GM19467 (cell line): Measurements from ENCODE around the gene C11orf21.

Experiments used
- ATAC-seq: cut with Tn5 transposase; IDR thresholded peaks from one replicate; pipeline ENCODE4 v1.9.1; 2021; ENCODE audit warnings: mild to moderate bottlenecking, moderate library complexity; ENCODE audit not compliant: unreplicated experiment

Gene C11orf21

DNA sequence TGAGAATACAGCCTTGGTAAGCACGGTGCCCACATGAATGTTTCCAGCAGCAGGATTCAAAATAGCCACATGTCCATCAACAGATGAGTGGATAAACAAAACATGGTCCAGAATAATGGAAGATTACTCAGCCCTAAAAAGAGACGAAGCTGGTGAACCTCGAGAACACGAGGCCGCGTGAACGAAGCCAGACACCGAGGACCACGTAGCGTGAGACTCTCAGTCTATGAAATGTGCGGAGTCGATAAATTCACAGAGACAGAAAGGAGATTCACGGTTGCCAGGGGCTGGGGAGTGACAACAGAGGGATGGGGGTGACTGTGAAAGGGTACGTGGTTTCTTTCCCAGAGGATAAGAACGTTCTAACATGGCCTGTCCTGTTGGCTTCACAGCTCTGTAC is 28.4 kb downstream of the C11orf21 start:
- no peak for ATAC-seq

DNA sequence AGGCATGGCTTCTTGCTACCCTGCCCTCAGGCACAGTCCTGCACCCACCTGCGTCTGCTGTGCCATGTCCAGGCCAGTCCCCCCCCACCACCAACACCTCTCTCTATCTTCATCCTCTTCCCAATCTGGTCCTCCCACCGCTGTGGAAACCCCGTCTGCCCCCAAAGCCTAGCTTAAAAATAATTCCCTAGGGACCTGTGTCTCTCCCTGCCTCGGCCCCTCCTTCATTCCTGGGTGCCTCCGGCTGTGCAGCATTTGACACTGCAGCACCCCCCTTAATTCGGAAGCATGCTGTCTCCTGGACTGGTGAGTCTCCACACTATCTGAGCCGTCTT is 28.8 kb downstream of the C11orf21 start:
- ATAC-seq, result no peak

DNA sequence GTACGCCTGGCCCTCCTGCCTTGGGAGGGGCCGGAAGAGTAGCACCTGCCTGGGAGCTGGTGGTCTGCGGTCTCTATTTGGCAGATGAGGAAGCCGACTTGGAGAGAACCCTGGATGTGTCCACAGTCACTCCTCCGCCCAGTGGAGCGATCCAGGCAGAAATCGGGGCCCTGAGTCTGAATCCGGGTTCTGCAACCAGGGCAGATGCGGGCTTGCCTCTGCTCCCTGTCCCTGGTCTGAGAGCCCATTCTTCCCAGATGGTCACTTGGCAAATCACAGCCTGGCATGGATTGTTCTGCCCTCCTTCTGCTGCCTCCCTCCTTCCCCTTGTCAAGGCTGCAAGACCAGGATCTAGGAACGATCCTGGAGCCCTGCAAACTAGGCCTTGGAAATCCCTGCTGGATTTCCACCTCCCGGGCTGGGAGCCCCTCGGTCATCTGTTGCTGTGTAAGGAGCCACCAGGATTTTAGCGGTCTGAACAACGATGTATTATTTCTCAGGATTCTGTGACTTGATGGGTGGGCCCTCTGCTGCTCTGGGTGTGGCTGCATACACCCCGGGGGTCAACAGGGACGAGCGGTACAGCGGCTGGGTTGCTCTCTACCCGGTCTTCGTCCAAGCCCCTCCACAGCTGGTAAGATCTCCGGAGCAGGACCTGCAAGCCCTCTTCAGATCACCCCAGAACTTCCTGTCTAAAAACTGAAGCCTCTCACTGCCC is 29.3 kb downstream of the C11orf21 start:
- no peak for ATAC-seq

DNA sequence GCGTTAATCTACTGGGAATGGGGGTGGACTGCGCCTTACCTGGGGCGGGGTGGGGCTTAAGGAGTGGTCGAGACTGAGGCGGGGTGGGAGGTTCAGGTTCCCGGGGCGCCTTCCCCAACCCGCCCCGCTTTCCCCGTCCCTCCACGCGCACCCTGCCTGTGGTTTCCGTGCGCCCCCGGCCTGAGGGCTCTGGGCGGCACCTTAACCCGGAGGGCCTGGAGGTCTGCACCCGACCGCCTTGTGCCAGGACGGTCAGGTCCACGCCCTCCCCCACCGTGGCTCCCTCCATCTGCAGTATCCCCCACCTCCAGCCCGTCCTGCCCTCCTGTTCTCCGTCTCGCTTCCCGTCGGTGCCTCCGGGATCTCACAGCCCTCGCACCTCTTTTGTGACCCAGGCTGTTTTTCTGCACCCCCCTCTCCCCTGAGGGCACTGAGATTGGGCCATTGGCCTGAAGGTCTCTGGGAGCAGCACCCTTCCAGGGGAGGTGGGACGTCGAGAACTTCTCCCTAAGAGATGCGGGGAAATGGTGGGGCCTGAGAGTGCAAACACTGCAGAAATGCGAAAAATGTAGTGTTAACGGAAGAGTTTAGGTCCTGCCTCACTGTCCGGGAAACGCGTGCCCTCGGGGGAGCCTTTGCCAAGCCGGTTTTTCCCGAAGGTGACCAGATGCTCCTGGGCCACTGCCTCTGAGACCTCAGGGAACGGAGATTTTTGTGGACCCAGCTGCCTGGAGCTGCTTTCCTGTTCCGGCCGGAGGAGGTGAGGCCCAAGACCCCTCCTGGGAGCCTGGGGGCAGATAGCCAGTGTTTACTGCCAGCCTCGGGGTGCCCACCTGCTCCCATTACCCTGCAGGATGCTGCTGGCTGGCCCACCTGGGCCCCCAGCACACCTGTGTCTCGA is 30.1 kb downstream of the C11orf21 start:
- ATAC-seq, result no peak

DNA sequence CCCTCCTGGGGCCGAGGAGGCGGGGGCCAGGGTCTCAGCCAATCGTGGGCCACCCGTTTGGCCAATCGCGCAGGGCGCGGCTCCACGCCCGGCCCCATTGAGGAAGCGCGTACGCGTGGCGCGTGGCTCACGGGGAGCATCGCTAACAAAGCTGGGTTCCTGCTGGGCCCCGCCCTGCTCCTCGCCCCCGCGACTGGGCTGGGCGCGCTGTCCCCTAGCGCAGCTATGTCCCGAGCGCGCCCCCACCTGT is 30.7 kb downstream of the C11orf21 start:
- ATAC-seq, result no peak

DNA sequence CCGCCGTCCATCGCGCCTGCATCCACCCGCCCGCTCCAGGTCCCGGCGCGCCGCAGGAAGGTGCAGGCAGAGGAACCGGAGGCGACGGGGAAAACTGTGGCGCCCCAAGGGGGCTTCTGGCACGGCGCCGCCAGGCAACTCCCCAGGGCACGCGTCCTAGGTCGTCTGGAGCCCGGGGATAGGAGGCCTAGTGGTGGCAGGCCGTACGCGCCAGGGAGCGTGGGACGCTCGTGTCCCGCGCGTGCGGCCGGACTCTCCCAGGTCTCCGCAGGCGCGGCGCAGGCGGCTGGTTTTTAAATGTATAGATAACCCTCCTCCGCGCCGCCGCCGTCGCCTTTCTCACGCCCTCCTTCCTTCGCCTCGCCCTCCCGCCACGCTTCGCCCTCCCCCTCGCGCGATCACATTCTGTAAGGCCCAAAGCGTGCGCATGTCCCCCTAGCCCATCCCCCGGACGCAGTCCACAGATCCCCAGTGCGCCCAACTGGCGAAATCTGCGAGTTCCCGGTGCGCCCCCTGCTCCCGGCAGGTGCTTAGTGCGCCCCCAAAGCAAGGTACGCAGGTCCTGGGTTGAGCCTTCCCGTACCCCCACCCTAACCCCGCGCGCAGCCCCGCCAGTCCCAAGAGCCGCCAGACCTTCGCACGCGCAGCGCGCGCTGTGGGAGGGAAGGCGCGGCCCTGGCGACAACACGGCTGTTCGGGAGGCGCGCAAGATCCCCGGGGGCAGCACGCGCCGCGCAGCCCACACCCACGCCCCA is 31.2 kb downstream of the C11orf21 start, which contains the start of gene ASCL2:
Gene ASCL2 (minus strand): TSS at position 267 of the 755 bp plus-strand sequence. CDS start 256 bp downstream, at position 11.
- ATAC-seq, result no peak

DNA sequence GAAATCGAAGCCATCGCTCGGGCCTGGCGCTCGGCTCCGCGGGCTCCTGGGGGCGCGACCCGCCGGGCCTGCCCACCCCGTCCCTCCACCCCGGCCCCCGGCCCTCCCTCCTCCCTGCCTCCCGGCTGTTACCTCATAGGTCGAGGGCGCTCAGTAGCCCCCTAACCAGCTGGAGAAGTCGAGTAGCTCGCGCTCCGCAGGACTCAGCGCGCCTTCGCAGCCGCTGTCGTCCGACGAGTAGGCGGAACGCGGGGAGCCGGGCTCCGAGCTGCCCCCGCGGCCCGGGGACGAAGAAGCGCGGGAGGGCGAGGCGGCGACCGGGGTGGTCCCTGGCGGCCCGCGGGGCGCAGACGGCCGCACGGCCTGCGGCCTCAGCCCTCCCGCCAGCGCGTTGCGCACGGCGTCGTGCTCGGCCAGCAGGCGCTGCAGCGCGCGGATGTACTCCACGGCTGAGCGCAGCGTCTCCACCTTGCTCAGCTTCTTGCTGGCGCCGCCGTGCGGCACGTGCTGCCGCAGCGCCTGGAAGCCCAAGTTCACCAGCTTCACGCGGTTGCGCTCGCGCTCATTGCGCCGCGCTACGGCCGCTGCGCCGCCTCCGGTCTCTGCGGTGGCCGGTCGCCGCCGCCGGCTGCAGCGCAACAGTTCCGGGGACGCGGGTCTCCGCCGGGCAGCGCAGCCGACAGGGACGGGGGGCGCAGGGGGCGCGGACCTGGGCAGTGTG is 32.0 kb downstream of the C11orf21 start:
- no peak for ATAC-seq

DNA sequence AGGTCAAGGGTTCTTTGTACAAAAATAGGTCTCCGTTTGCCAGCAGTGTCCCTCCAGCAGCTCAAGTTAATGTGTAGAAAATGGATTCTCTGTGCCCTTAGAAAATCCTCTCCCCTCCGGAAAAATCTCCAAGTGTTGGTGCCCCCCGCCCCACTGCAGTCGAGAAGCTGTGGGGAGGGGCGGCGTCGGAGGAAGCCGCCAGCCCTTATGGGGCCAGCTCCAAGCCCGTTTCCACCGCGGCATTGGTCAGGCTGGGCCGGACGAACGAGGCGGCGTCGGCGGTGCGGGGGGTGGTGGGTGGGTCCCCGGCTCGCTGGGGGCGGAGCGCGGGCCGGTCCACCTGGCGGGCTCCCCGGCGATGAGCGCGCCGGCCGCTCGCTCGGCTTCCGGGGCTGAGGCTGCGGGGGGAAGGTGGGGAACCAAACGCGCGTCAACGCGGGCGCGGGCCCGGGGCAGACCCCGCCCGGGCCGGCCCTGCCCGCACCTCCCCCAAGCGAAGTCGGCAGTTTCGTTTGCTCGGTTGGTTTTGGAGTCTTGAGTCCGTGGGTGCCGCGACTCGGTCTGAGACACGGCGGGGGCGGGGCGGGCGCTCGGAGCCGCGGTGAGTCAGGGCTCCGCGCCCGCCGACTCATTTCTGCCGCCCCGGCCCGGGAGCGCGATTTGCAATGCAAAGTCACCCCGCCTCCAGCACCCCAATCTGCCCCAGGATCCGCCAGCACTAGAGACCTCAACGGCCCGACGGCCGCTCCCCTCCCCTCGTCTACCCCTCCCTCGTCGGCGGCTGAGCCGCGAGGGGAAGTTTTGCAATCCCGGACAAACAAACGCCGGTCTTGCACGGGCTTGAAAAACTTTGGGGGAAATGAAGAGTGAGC is 32.8 kb downstream of the C11orf21 start:
- ATAC-seq, result no peak

DNA sequence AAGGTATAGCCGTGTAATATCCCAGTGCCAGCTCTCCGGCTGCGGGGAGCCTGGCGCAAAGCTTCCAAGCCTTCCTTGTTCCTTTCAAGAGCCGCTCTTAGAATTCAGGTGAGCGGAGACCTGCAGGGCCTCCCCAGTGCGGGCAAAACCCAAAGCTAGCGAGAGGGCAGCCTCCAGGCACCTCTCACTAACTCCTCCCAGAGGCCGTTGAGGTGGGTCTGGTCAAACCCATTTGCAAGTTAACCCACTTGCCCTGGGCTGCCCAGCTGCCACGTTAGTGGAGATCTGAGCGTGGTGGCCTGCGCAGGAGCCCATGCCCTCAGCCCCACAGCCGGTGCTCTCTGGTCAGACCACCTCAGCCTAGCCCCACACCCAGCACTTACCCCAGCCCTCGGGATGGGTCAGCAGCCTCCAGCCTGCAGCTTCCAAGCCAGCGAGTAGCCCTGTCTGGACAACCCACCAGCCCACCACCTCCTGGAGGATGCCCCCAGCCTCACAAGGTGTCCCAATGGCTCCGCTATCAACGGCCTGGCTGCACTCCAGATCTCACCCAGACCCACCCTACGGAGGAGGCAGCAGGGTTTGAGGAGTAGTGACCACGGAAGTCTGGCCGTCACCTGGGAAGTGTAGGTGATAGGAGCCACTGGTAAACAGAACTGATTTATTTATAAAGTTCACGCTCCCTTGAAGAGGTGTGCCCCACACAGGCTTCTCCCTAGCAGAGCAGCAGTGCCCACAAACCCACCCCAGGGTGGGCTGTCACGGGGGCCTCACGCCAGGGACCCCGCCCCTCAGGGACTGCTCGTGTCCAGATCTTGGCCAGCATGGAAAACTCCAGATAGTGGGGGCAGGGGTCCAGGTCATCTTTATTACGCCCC is 33.6 kb downstream of the C11orf21 start:
- ATAC-seq, result no peak

DNA sequence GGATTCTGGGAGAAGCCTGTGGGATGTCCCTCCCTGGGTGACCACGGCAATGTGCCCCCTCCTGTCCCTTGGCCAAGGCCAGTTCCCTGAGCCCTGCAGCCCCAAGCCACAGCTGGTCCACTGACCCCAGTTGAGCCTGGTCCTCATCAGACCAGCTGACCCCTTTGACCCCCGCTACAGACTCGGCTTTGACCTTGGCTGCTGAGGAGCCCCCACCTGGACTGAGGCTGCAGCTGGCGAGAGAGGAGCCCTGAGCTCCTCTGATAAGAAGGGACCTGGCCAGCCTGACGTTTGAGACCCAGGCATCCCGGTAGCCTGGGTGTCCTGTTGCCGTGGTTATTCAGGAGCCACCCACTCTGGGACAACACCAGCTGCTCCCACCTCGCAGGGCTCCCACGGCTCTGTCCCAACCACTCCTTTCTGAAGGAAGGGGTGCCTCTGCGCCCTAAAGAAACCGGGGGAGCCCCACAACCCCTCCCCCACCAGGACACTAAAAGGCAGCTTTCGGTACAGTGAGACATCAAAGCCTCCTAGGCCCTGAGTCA is 34.3 kb downstream of the C11orf21 start:
- no peak for ATAC-seq

DNA sequence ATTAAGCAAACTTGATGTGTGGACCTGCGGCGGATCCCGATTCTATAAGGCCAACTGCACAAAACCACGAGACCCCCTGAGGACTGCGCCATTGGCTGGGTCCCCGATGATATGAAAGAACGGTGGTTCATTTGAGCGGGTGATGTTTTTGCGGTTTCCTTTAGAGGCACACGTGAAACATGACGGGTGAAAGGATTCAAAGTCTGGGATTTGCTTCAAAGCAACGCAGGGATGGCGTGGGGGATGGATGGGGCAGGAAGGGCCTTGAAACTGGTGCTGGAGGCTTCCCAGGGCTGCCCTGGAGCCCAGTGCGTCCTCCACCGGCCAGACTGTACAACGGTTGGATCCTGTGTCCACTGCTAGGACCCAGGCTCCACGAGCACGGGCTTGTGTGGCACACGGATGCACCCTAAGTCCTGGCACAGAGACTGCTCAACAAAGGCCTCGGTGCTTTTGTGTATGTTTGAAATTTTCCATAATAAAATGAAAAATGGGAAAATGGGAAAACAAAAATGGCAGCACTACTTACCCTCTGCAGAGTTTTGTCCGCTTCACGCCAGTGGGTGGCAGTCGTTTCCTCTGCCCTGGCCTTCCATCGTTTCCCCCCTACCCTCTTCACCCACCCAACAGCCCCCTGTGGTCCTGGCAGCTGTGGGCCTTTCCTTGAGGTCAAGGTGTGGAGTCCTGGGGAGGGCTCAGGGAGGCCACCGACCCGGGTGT is 35.0 kb downstream of the C11orf21 start:
- ATAC-seq, result no peak

DNA sequence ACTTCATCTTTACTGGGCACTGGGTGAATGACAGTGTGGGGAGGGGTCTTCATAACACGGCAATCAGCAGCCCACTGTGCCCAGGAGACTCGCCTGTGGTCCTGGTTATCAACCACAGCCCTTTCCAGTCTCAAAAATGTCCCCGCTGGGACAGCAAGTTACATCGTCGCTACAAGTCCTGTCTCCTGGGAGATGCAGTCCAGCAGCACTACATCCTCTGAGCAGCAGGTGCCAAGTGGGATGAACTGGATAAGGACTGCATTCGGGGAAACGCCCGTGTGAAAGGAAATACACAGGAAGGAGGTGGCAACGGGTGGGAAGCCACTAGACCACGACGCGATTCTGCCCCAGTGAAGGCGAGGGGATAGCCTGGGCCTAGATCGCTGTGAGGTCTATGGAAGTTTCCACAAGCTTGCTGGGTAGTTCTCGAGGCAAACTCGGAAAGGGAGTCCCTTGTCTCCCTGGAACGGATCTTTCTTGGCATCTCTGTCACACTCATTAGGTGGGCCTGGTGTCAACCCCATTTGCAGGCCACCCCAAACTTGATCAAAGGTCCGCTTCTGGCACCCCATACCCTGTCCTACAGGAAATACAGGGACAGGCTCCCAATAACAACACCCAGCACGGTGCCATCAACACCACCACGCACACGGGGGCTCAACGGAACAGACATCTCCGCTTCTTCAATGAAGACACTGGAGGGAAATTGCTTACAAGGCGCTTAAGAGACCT is 35.7 kb downstream of the C11orf21 start:
- ATAC-seq, result no peak

DNA sequence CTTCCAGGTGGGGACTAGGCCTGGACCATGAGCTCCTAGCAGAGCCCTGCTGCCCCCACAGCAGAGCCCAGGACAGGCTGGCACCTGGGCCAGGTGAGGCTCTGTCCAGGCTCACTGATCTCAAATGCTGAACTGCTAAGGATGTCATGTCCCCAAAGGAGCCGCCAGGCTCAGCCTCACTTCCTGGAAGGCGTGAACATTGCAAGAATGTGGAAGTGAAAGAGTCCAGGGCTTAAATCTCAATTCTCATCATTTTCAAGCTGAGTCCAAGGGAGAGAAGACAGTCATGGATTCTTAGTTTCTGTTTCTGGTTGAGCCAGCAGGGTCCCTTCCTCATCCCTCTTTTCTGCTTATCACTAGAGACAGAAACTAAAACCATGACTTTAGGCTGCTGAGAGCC is 36.3 kb downstream of the C11orf21 start:
- ATAC-seq, result no peak

DNA sequence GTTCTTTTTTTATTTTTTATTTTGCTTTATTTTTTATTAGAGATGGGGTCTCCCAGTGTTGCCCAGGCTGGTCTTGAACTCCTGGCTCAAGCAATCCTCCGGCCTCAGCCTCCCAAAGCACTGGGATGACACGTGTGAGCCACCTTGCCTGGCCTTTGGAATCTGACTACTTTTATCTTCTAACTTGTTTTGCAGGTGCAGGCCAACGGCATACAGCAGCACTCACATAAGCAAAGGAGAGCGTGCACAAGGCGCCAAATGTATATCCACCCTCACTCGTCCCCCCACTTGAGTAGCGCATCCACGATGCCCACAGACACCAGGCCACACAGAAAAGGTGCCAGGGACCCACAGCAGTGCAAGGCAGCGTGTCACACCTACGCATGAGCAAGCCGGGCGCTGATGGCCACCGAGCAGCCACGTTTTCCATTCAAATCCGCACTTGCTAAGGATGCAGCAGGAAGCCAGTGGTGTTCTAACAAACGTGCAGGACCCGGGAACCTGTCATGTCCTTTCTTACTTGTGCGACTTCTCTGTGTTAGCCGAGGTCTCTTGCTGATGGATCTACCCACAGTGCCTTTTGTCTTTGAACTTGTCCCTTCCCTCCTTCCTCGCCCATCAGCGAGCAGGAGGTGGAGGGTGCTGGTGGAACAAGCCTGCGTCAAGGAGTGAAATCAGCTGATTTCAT is 37.2 kb downstream of the C11orf21 start:
- ATAC-seq, result no peak

DNA sequence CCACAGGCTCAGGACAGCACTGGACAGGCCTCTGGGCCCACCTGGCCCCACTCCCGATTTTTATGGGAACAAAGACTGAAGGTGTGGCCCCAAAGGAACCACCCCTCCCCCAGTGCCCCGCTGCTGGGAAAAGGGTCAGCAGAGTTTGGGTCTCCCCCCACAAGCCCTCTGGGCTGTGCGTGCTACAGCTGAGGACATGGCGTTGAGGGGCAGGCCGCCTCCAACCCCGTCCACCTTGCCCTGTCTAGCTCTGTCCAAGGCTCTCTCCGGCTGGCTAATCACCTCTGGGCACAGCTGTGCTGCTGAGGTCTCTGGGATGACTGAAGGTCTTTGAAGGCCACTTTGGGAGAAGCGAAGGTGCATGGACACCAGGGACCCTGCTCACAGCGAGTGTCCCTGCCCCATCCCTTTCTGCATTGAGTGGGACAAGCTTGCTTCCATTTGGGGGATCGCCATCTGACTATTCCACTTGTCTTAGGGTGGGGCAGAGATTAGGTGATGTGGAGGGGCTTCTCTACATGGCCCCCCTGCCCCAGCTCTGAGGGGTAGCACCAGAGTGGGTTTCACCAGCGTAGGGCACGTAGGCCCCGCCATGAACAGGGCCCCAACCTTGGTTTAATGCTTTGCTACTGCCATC is 37.9 kb downstream of the C11orf21 start:
- no peak for ATAC-seq

DNA sequence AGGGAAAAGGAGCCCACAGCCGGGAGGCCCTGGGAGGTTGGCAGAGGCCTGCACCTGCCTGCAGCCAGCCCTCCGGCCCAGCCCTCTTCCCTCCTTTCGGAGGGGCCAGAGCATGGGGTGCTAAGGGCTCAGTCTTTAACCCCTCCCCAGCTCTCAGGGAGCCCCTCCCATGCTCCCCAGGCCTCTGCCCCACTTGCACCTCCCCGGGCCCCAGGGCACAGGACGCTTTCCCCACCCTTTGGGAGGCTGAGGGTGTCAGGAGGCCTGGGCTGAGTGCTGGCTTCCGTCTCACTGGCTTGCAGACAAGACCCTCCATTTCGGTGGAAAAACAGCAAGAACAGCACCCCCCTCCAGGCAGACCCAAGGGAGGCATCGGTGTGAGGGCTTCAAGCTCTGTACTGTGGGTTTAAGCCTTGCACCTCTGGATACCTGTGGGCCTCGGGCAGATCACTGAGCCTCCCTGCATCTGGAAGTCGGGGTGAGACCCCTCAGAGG is 38.6 kb downstream of the C11orf21 start:
- no peak for ATAC-seq
